ENCODE results near the gene ARID3C. TPM values are rescaled to one million over a fixed set of nuclear protein-coding genes. Genes with fewer than 3 reads are reported as not detected.

The ARID3C gene
- polyA plus RNA-seq, 1 of the 3 experiments (the other 2 are of a cell fraction) = 0.08 TPM

DNA sequence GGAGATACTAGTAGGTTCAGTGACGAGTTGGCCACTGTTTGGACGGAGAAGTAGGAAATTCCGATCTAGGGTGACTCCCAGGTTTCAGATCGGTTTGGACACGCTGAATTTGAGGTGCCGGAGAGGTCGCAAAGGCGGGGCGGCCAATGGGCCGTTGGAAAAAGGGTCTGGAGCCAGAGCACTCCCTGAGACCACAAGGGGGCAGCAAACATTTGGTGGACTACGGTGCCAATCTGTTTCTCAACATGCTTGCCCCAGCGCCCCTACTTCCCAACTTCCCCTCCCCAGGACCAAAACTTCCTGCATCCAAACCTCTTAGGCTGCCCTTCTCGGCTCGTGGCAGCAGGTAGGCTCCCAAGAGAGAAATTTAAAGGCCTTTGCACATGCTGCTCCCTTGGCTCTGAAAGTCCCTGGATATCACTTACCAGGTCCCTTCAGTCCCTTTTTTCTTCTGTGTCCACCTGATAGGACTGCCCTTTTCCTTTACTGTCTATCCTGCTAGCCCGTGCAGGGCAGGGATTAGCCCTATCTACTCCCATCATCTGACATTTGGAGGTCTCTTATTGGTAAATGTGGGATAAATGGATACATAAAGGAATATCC is 16.0 kb downstream of the ARID3C start (continued):
- no peak for TF ChIP-seq JUND (IDR thresholded peaks at IDR 0.05)
- TF ChIP-seq, protein P1, sequence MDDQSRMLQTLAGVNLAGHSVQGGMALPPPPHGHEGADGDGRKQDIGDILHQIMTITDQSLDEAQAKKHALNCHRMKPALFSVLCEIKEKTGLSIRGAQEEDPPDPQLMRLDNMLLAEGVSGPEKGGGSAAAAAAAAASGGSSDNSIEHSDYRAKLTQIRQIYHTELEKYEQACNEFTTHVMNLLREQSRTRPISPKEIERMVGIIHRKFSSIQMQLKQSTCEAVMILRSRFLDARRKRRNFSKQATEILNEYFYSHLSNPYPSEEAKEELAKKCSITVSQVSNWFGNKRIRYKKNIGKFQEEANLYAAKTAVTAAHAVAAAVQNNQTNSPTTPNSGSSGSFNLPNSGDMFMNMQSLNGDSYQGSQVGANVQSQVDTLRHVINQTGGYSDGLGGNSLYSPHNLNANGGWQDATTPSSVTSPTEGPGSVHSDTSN (IDR thresholded peaks at IDR 0.05) = no peak

DNA sequence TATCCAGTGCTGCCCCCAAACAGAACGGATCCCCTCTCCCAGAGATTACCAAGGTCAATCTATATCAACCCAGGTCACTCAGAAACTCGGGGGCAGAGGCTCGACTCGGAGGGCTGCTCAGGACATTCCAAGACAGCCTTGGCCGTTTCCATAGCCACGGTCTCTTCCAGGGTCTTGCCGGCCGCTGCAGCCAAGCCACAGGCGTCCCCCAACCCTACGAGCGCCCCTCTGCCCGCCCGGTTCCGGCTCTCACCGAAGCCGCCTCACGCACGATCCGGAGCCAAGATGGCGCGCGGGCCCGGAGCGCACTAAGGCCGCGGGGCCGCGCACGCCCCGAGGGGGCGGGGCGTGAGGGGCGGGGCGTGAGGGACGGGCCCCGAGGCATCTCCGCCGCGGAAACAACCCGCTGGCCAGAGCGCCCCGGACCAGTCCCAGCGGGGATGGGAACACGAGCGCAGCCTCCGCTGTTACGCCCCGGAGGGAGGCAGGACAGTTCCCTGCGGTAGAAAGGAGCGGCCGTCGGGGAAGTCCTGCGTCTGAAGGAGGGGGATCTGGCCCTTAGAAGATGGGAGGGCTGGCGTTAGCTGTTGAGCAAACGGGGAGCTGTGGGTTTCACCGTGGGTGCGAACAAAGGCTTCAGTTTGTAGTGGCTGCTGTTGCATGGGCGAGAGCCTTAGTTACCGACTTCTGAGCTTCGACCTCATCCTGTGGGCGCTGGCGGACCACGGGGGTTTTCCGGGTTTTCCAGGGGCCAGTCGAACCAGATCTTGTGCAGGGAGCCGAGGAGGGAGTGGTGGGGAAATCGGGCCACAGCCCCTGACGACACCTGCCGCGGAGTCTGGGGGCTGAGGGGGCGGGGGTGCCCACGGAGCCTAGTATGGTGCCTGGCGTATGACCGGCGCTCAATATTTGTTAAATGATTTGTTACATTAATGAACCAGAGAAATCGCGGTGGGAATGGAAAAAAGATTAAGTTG is 16.8 kb downstream of the ARID3C start, which contains the start of gene RPP25L:
RPP25L (minus strand) TSS at position 287 of the 977 bp plus-strand sequence. CDS start 801 bp downstream, outside the sequence.
- H4K20me1 ChIP-seq (ENCODE audit: insufficient read depth) = no peaks in the 10 kb centered on the region
- peak within 1 kb of the TSS; percentile 84 for H3K9ac ChIP-seq
- peak within 1 kb of the TSS; percentile 73 to 75 for H3K27ac ChIP-seq (ENCODE audit: low read depth in 2 of 2, low read length in 1 of 2)
- POLR2A ChIA-PET = interaction anchor here (0.6 to 1.6 kb wide), 2 partner anchors 26 to 187 kb away, joined by 3 read pairs; no protein-coding TSS in a partner anchor
- DNase-seq = peak; percentile 93
- peak within 1 kb of the TSS; percentile 91 for H2AFZ ChIP-seq (ENCODE audit: low read depth)
- peak within 1 kb of the TSS; percentile 66 to 84 for H3K4me3 ChIP-seq (ENCODE audit: low read depth in 2 of 2, low read length in 1 of 2)
- no peaks in the 10 kb centered on the region for H3K27me3 ChIP-seq (ENCODE audit: insufficient read depth)
- H3K4me2 ChIP-seq = peak within 1 kb of the TSS; percentile 87
- CTCF ChIA-PET = interaction anchor here (0.6 to 8.8 kb wide), 15 partner anchors 9 to 165 kb away, joined by 3 to 256 read pairs (median 6); partner anchors contain the start of genes ARID3C and SIGMAR1
- H3K4me1 ChIP-seq (ENCODE audit: control insufficient read depth in 1 of 2, insufficient read depth in 2 of 2, low read depth in 1 of 2, low read length in 1 of 2) = peaks cover 0 to 36% of the 10 kb centered on the region in 2 experiments; a peak in 1 of 4 replicates
- H3K79me2 ChIP-seq (ENCODE audit: insufficient read depth) = peaks cover 10% of the 10 kb centered on the region; the same call in 1 of the 2 replicates
- no peaks in the 10 kb centered on the region for H3K9me3 ChIP-seq
- WGBS (ENCODE audit: low lambda C conversion rate) = 2% methylated on average over 31 of the region's 77 CpGs
- H3F3A ChIP-seq (replicated peaks; ENCODE audit: insufficient read depth) = no peaks in the 10 kb centered on the region
- no peaks in the 10 kb centered on the region for H3K9me2 ChIP-seq
- TF ChIP-seq GATA2 (CRISPR knock-in tag; IDR thresholded peaks at IDR 0.05) (no peak), RFX5 (IDR thresholded peaks at IDR 0.05; ENCODE audit: low read length) (no peak), SIN3A (IDR thresholded peaks at IDR 0.05; ENCODE audit: borderline replicate concordance, low read depth, low read length) (0 out of 2 replicates have a peak, but pooled peaks have one; percentile 39), RAD21 (IDR thresholded peaks at IDR 0.05; ENCODE audit: low read length) (no peak), RCOR1 (IDR thresholded peaks at IDR 0.05; ENCODE audit: low read length) (no peak), FOXM1 (IDR thresholded peaks at IDR 0.05; ENCODE audit: low read depth) (no peak), POLR2AphosphoS5 (IDR thresholded peaks at IDR 0.05; ENCODE audit: low read depth, low read length) (peak; percentile 94), TAF1 (IDR thresholded peaks at IDR 0.05; ENCODE audit: borderline replicate concordance, low read depth, low read length) (peak; percentile 64), MXI1 (IDR thresholded peaks at IDR 0.05; ENCODE audit: low read depth, low read length) (0 out of 2 replicates have a peak, but pooled peaks have one; percentile 34), YY1 (IDR thresholded peaks at IDR 0.05; ENCODE audit: low read depth) (peak; percentile 86)
- TF ChIP-seq, protein P1 (IDR thresholded peaks at IDR 0.05) = peak; percentile 50; the same call in 1 of the 2 replicates
- TF ChIP-seq, protein P2, sequence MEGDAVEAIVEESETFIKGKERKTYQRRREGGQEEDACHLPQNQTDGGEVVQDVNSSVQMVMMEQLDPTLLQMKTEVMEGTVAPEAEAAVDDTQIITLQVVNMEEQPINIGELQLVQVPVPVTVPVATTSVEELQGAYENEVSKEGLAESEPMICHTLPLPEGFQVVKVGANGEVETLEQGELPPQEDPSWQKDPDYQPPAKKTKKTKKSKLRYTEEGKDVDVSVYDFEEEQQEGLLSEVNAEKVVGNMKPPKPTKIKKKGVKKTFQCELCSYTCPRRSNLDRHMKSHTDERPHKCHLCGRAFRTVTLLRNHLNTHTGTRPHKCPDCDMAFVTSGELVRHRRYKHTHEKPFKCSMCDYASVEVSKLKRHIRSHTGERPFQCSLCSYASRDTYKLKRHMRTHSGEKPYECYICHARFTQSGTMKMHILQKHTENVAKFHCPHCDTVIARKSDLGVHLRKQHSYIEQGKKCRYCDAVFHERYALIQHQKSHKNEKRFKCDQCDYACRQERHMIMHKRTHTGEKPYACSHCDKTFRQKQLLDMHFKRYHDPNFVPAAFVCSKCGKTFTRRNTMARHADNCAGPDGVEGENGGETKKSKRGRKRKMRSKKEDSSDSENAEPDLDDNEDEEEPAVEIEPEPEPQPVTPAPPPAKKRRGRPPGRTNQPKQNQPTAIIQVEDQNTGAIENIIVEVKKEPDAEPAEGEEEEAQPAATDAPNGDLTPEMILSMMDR (IDR thresholded peaks at IDR 0.05) = no peak
- H3K36me3 ChIP-seq (replicated peaks in 1 of 2; ENCODE audit: control insufficient read depth in 1 of 2, insufficient read depth in 2 of 2, low read length in 1 of 2) = peaks cover 11 to 21% of the 10 kb centered on the region in 2 experiments
